HepG2 (cell line): ENCODE measurements around the gene PDP2. TPM values are rescaled to one million over a fixed set of nuclear protein-coding genes. Genes with fewer than 3 reads are reported as not detected.

Experiments
- CBFB ChIP-seq: sonication (generic); formaldehyde crosslinking; IDR thresholded peaks from 2 replicates; pipeline ENCODE4 v1.4.0; 2020; ENCODE audit warnings: missing genetic modification reagents
- CC2D1A ChIP-seq: sonication (generic); formaldehyde crosslinking; IDR thresholded peaks from 2 replicates; pipeline ENCODE4 v1.8.1; 2023; ENCODE audit warnings: mild to moderate bottlenecking, missing genetic modification reagents
- CCAR2 ChIP-seq: fragments of 200-400 bp; formaldehyde crosslinking; optimal IDR thresholded peaks from 2 replicates; pipeline ENCODE3; 2018; ENCODE audit warnings: low read depth, mild to moderate bottlenecking, low read length, moderate library complexity
- HMGXB4 ChIP-seq, 2 experiments: sonication (generic) in 1 of 2; formaldehyde crosslinking in 1 of 2; IDR thresholded peaks; 2 replicates each; pipeline versions ENCODE4 v1.4.0 to v1.6.1; 2018 to 2020; ENCODE audit warnings: missing genetic modification reagents in 2 of 2, borderline replicate concordance in 1 of 2, low read depth in 1 of 2, mild to moderate bottlenecking in 1 of 2, missing biosample characterization in 1 of 2
- KAT8 ChIP-seq: IDR thresholded peaks from 2 replicates; pipeline ENCODE4 v1.6.1; 2016; ENCODE audit warnings: missing genetic modification reagents, missing compliant biosample characterization
- KDM1A ChIP-seq: IDR thresholded peaks from 2 replicates; pipeline ENCODE4 v1.6.1; 2016; ENCODE audit warnings: missing compliant biosample characterization
- PRDM15 ChIP-seq: sonication (generic); formaldehyde crosslinking; IDR thresholded peaks from 2 replicates; pipeline ENCODE4 v1.4.0; 2020; ENCODE audit warnings: missing genetic modification reagents
- SNAPC4 ChIP-seq: sonication (generic); formaldehyde crosslinking; IDR thresholded peaks from 2 replicates; pipeline ENCODE4 v1.4.0; 2020; ENCODE audit warnings: mild to moderate bottlenecking, missing genetic modification reagents
- SPEN ChIP-seq: sonication (generic); formaldehyde crosslinking; IDR thresholded peaks from 2 replicates; pipeline ENCODE4 v1.5.1; 2020; ENCODE audit warnings: low read depth, mild to moderate bottlenecking, missing genetic modification reagents
- TBX3 ChIP-seq: fragments of 450-650 bp; IDR thresholded peaks from 2 replicates; pipeline ENCODE4 v1.6.1; 2017; ENCODE audit warnings: antibody characterized with exemption, mild to moderate bottlenecking, inconsistent platforms, borderline replicate concordance
- ZBTB4 ChIP-seq: sonication (generic); formaldehyde crosslinking; IDR thresholded peaks from 2 replicates; pipeline ENCODE4 v1.4.0; 2020; ENCODE audit warnings: missing genetic modification reagents, mild to moderate bottlenecking, borderline replicate concordance
- ZNF331 ChIP-seq: sonication (generic); formaldehyde crosslinking; IDR thresholded peaks from 2 replicates; pipeline ENCODE4 v1.4.0; 2020; ENCODE audit warnings: missing genetic modification reagents
- ZNF350 ChIP-seq: sonication (generic); formaldehyde crosslinking; IDR thresholded peaks from 2 replicates; pipeline ENCODE4 v1.4.0; 2020; ENCODE audit warnings: mild to moderate bottlenecking, low read depth, missing genetic modification reagents, borderline replicate concordance
- polyA plus RNA-seq, 8 experiments: library from polyadenylated mRNA; depleted of rRNA in 3 of 8; stranded (reverse) in 7 of 8; unstranded in 1 of 8; fragments of >200 nt; fragmentation: Illumina TruSeq in 4 of 8; extraction: Trizol in 4 of 8; gene quantifications; 2 replicates each; pipeline versions ENCODE4 v1.2.1 to v1.2.3, GENCODE V29; 2011 to 2016; ENCODE audit warnings: low read depth in 4 of 8, missing spikeins in 1 of 8, mixed read lengths in 1 of 8; ENCODE audit not compliant: insufficient read depth in 1 of 8
- total RNA-seq, 5 experiments: library from RNA; depleted of rRNA; stranded (reverse); fragments of >200 nt; fragmentation: Illumina TruSeq; extraction: Trizol; gene quantifications; 2 replicates each; pipeline ENCODE4 v1.2.3, GENCODE V29; 2016; ENCODE audit warnings: low read depth in 1 of 5

The PDP2 gene
- total and polyA plus RNA-seq, 2 of the 13 experiments (the other 11 are each of a cell fraction or from before 2014, with no cell fraction given) = 12.8 to 15.8 TPM

GRCh38 chr16:66905633-66906539 is 25.6 kb downstream of the PDP2 start (continued):
- TF ChIP-seq ZNF350 (CRISPR knock-in tag) (peak; percentile 71), CC2D1A (CRISPR knock-in tag) (no peak), TBX3 (peak; percentile 45; the same call in 1 of the 2 replicates), ZBTB4 (peak; percentile 48; the same call in 1 of the 2 replicates), CCAR2 (no peak), SPEN (CRISPR knock-in tag) (peak; percentile 56; the same call in 1 of the 2 replicates), KDM1A (CRISPR knock-in tag) (peak; percentile 96), HMGXB4 (CRISPR knock-in tag; IDR thresholded peaks at IDR 0.05; ENCODE audit: borderline replicate concordance in 1 of 2, low read depth in 1 of 2) (peak in 1 of 2 experiments; percentile 5; a peak in 1 of 4 replicates), PRDM15 (CRISPR knock-in tag) (no peak; the same call in 1 of the 2 replicates), CBFB (0 out of 2 replicates have a peak, but pooled peaks have one; percentile 59), ZNF331 (CRISPR knock-in tag) (peak; percentile 82), SNAPC4 (peak; percentile 63; the same call in 1 of the 2 replicates), KAT8 (peak; percentile 63)
